Fibroblast of lung (primary cell): Measurements from ENCODE around the gene SLX9.

ENCODE experiments used
- EZH2 ChIP-seq: IDR thresholded peaks from 2 replicates; pipeline ENCODE4 v1.5.1; 2012; ENCODE audit warnings: low read length, control low read depth, mild to moderate bottlenecking; ENCODE audit errors: missing control alignments
- TF ChIP-seq, protein P1 (sequence below), 2 donors: IDR thresholded peaks in 1 of 2; conservative IDR thresholded peaks in 1 of 2; 1 replicate in 1 of 2; 2 replicates in 1 of 2; pipeline ENCODE4 v1.5.1; 2011 to 2012; ENCODE audit warnings: low read length in 2 of 2, control low read depth in 1 of 2, inconsistent platforms in 1 of 2, low read depth in 1 of 2, mild to moderate bottlenecking in 1 of 2

- TF ChIP-seq, protein P1, sequence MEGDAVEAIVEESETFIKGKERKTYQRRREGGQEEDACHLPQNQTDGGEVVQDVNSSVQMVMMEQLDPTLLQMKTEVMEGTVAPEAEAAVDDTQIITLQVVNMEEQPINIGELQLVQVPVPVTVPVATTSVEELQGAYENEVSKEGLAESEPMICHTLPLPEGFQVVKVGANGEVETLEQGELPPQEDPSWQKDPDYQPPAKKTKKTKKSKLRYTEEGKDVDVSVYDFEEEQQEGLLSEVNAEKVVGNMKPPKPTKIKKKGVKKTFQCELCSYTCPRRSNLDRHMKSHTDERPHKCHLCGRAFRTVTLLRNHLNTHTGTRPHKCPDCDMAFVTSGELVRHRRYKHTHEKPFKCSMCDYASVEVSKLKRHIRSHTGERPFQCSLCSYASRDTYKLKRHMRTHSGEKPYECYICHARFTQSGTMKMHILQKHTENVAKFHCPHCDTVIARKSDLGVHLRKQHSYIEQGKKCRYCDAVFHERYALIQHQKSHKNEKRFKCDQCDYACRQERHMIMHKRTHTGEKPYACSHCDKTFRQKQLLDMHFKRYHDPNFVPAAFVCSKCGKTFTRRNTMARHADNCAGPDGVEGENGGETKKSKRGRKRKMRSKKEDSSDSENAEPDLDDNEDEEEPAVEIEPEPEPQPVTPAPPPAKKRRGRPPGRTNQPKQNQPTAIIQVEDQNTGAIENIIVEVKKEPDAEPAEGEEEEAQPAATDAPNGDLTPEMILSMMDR (conservative IDR thresholded peaks at IDR 0.05 in 1 of 2, IDR thresholded peaks at IDR 0.05 in 1 of 2; ENCODE audit: low read depth in 1 of 2, low read length in 2 of 2), result no peak
- TF ChIP-seq EZH2, result no peak
Measured at GRCh38 chr21:44979687-44980561, 40.1 kb downstream of the SLX9 start.
